ENCODE results near the gene CCDC106.

Gene CCDC106

GRCh38 chr19:55650126-55650557 lies 2.1 kb downstream of the CCDC106 start:
- DNase-seq (ENCODE audit: low spot score): no peak

DNA sequence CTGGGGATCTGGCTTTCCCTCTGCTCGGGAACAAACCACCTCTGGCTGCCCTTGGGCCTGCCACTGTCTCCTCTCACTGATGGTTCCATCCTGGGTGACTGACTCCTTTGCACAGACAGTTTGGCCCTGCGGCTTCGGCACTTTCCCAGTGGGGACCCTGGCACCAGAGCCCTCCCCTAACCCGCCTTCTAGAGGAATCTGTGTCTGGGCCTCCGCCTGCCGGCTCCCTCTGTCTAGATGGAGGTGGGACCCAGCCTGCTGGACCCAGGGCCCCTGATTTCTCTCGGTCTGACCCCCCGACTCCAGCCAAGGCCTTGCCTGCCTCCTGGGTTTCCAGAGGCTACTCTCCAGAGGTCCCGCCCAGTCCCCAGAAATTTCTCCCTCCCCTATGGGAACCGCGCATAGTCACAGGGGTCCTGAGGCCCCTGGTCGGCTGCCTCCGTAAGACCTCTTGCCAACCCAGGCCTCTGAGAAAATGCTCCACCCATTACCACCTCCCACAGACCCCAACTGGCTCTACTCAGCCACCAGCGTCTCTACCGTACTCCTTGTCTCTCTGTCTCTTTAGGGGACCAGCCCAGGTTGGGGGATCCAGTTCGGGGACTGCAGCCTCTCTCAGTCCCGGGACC lies 2.7 kb downstream of the CCDC106 start:
- DNase-seq (ENCODE audit: low spot score): no peak

DNA sequence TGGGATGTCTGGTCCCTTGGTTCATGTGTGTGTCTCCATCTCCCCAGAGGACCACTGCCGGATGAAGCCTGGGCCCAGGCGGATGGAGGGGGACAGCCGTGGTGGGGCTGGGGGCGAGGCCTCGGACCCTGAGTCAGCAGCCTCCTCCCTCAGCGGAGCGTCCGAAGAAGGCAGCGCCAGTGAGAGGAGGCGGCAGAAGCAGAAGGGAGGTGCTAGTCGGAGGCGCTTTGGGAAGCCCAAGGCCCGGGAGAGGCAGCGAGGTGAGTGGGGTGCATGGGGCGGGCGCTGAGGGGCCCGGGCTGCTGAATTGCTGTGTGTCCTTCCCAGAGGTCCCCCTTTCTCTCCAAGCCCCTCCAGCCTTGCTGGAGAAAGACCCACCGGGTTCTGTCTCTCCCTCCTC lies 3.2 kb downstream of the CCDC106 start:
- no peak for DNase-seq (ENCODE audit: low spot score)

DNA sequence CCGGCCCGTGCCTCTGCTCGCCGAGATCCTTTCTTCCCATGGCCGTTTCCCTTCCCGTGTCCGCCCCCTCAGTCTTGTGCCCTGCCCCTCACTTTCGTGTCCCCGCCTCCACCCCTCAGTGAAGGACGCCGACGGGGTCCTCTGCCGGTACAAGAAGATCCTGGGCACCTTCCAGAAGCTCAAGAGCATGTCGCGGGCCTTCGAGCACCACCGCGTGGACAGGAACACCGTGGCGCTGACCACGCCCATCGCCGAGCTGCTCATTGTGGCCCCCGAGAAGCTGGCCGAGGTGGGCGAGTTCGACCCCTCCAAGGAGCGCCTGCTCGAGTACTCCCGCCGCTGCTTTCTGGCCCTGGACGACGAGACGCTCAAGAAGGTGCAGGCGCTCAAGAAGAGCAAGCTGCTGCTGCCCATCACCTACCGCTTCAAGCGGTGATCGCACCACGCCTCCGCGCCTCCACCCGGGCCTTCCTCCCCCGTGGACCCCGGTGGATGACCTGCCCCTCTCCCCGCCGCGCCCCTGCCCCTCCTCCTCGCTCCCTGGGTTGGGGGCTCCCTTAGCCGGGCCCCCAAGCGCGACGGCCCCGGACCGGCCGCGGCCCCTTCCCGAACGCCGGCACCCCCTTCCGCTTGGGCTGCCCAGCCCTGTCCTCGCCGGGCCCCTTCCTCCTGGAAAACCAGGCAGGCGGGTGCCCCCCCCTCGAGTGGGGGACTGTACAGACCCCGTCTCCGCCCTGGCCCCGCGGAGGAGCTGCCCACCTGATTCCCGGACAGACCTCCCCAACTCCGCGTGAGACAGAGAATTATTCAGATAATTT lies 4.5 kb downstream of the CCDC106 start:
- no peak for DNase-seq (ENCODE audit: low spot score)

DNA sequence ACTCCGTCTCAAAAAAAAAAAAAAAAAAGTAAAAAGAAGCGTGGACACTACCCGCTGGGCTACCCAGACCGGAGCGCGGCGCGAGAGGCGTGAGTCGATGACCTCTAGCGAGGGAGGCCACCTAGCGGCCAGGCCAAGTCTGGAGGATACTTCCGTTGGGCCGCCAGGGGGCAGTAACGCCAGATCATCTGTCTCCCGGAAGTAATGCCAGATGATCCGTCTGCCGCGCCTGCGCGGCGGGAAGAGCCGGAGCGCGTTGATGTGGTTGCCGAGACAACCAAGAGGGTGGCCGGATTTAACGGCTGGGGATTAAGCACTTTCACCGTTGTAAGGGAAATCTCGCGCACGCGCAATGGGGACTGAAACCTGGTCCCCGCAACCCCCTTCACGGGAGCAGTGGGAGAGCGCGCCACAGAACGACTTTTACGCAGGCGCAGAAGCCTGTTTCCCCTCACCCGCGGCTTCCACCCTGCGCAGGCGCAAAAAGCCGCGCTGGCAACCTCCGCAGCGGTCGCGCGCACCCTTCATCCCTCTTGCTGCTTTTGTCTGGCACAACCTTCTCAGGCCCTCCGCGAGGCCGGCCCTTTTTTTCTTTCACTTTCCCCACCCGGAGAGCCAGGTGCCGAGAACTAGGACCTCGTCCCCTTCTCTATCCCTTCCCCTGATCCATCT lies 5.8 kb downstream of the CCDC106 start:
- DNase-seq (ENCODE audit: low spot score): peak; percentile 95

- peak; percentile 96 for DNase-seq (ENCODE audit: low spot score)
These were observed 6.4 kb downstream of the CCDC106 start for GRCh38 chr19:55654323-55654867.

- peak; percentile 71 for DNase-seq (ENCODE audit: low spot score)
These were observed 7.0 kb downstream of the CCDC106 start, which contains the start of gene U2AF2 for GRCh38 chr19:55654868-55655647. Gene U2AF2 (plus strand): TSS chr19:55655035. CDS start chr19:55655105, 70 bp downstream.

DNA sequence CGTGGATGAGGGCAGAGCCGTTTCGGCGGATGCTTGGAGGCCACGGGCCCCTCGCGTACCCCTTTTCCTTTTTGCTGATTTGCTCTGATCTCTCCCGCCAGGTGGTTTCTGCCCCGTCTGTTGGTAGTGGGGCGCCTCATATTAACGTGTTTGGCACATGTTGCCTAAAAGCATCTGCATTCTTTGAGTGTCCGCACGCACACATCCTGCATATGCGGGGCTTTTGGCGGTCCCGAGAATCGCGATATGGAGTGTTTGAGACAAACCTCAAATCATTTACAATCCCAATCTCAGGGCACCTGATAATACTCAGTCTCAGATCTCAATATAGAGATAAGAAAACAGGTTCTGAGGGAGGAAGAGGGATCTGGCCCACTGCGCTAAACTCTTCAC lies 7.6 kb downstream of the CCDC106 start:
- no peak for DNase-seq (ENCODE audit: low spot score)

GRCh38 chr19:55656552-55656951 lies 8.5 kb downstream of the CCDC106 start:
- DNase-seq (ENCODE audit: low spot score): no peak

GRCh38 chr19:55656988-55657747 lies 9.2 kb downstream of the CCDC106 start:
- no peak for DNase-seq (ENCODE audit: low spot score)

- DNase-seq (ENCODE audit: low spot score): no peak
These were observed 10.9 kb downstream of the CCDC106 start for GRCh38 chr19:55658846-55659459.

- no peak for DNase-seq (ENCODE audit: low spot score)
These were observed 11.8 kb downstream of the CCDC106 start for GRCh38 chr19:55659822-55660221.

DNA sequence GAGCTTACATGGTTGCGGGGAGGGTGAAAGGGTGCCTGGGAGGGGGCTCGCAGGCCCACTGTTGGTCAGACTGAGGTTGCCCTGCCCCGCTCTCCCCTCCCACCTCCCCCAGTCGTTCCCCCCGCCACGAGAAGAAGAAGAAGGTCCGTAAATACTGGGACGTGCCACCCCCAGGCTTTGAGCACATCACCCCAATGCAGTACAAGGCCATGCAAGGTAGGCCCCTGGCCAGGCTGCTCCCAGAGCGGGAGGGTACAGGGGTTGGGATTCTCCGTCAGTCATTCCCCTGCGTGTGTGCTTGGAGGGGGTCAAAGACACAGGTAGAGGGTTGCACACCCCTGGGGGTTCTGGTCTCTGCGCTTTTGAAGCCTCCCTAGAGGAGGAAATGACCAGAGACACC lies 12.4 kb downstream of the CCDC106 start:
- DNase-seq (ENCODE audit: low spot score): no peak

DNA sequence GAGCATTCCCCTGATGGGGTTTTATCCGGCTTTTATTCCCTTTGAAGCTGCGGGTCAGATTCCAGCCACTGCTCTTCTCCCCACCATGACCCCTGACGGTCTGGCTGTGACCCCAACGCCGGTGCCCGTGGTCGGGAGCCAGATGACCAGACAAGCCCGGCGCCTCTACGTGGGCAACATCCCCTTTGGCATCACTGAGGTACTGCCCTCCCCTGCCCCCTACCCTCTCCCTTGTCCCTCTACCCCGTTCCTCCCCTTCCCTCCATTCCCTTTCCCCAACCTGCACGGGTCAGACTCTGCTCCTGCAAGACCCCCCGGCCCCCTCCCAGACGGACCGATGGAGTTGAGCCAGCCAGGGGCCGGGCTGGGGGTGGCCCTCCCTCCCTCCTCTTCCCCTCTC lies 13.0 kb downstream of the CCDC106 start:
- no peak for DNase-seq (ENCODE audit: low spot score)

DNA sequence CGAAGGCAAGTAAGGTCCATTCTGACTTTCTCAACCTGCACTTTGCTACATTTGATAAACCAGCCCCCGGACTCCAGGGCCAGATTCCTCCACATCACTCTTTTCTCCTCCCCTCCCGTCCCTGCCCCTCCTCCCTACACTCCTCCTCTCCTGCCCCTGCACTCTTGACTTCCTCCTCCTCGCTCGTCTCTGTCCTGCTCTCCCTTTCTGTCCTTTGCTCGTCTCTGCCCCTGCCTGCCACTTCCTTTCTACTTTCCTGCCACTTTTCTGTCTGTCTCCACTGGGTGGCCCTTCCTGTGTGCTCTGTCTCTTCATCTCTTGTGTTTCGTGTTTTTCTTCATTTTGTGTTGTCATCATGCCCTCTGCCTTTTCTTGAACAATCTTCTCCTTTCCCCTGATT lies 13.8 kb downstream of the CCDC106 start:
- DNase-seq (ENCODE audit: low spot score): no peak

DNA sequence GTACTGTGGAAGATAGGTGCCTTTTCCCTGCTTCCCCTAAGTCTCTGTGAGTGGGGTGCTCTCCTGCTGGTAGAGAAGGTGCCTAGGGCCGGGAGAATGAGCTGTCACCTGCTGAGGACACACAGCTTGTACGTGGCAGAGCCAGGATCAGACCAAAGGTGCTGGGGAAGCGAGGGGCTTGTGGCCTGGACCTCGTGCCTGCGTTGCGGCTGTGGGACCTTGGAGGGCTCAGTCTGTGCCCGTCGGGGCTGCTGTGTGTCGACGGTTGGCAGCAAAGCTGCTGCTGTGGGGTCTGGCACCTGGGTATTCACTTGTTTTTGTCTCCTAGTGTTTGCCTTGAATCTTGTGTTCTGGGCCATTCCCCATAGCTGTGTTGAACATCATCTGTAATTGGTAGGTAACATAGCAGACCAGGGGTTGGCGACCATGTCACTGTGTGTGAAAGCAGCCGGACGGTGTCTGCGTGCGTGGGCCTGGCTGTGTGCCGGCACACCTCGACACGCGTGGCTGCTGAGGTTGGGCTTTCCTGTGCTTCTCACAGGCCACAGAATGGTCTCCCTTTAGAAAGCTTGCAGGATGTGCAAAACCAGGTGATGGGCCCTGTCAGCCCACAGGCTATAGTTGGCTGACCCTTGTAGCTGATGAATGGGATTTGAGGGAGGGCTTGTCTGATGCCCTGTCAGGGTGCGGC lies 16.0 kb downstream of the CCDC106 start:
- no peak for DNase-seq (ENCODE audit: low spot score)

DNA sequence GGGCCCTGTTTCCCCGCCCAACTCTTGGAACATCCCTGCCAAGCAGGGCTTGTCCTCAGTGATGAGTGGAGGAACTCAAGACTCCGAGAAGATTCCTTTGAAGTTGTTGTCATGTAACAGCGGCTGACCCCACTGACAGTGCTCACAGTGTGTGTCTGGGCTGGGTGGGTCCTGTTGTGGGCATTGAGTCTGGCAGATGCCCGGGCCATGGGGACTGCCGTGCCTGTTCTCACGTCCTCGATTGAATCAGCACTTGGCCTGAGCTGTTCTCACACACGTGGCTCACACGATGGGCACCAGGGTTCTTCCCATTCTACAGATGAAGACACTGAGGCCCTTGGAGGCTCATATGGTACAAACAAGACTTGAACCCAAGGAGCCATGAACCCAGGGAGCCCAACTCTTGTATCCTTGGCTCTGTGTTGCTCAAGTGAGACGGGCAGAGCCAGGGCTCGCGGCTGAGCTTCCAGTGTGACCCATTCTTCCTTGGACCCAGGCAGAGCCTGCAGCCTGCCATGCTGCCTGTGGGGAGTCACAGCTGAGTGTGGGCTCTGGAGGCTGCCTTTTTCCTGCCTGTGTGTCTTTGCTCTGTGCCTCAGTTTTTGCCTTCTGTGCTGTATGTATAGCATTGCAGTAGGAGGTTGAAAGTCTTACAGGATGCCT lies 18.5 kb downstream of the CCDC106 start:
- no peak for DNase-seq (ENCODE audit: low spot score)

DNA sequence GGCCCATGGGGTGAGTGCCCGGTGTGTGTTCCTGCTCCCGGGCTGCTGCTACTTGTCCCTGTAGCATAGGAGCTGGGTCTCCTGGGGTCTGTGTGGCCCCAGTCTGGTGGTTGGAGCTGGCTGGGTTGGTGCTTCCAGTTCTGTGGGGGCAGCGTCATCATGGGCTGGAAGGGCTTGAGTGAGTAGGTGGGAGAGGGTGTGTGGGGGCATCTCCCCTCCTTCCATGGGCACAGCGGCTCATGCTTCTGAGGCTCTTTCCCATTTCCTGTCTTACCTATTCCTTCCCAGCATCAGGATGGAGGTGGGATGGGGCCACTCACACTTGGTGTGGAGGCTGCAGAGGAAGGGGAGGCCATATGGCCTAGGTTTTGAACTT lies 19.0 kb downstream of the CCDC106 start:
- no peak for DNase-seq (ENCODE audit: low spot score)

GRCh38 chr19:55667511-55667910 lies 19.5 kb downstream of the CCDC106 start:
- no peak for DNase-seq (ENCODE audit: low spot score)

All from SK-N-DZ (cell line).